Measurements from ENCODE around the gene CAB39. TPM values are rescaled to one million over a fixed set of nuclear protein-coding genes. Genes with fewer than 3 reads are reported as not detected.

Gene CAB39
- polyA plus RNA-seq, 1 of the 3 experiments (the other 2 are of a cell fraction) = 15.7 TPM

GRCh38 chr2:230749111-230749510 is 36.5 kb downstream of the CAB39 start (continued):
- TF ChIP-seq, protein P1, sequence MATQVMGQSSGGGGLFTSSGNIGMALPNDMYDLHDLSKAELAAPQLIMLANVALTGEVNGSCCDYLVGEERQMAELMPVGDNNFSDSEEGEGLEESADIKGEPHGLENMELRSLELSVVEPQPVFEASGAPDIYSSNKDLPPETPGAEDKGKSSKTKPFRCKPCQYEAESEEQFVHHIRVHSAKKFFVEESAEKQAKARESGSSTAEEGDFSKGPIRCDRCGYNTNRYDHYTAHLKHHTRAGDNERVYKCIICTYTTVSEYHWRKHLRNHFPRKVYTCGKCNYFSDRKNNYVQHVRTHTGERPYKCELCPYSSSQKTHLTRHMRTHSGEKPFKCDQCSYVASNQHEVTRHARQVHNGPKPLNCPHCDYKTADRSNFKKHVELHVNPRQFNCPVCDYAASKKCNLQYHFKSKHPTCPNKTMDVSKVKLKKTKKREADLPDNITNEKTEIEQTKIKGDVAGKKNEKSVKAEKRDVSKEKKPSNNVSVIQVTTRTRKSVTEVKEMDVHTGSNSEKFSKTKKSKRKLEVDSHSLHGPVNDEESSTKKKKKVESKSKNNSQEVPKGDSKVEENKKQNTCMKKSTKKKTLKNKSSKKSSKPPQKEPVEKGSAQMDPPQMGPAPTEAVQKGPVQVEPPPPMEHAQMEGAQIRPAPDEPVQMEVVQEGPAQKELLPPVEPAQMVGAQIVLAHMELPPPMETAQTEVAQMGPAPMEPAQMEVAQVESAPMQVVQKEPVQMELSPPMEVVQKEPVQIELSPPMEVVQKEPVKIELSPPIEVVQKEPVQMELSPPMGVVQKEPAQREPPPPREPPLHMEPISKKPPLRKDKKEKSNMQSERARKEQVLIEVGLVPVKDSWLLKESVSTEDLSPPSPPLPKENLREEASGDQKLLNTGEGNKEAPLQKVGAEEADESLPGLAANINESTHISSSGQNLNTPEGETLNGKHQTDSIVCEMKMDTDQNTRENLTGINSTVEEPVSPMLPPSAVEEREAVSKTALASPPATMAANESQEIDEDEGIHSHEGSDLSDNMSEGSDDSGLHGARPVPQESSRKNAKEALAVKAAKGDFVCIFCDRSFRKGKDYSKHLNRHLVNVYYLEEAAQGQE (IDR thresholded peaks at IDR 0.05; ENCODE audit: low read depth, low read length) = no peak
- TF ChIP-seq CHD2 (IDR thresholded peaks at IDR 0.05; ENCODE audit: low read length, partially characterized antibody) (no peak), RAD21 (IDR thresholded peaks at IDR 0.05; ENCODE audit: low read length) (no peak)

DNA sequence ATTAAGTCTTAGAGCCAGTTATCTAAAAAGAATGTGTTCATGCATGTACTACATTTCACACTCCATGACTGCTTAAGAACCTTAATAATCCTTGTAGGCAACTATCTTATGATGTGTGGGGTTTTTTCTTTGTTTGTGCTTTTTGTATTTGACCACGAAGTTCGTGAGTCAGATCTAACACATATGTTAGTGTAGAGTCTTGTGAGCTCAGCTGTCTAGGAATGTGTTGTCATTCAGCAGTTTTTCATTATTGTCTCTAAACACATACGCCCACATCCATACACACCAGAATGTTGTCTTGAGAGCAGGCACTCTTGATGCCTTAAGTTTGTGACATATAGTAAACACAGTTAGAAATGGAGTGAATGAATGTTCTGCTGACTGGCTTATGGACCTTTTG is 38.4 kb downstream of the CAB39 start:
- peaks cover 19% of the 10 kb centered on the region for H4K20me1 ChIP-seq (ENCODE audit: insufficient read depth)
- POLR2A ChIA-PET = no interaction called here
- no peaks in the 10 kb centered on the region for H3K9me3 ChIP-seq
- H3K9me2 ChIP-seq = no peaks in the 10 kb centered on the region
- CTCF ChIA-PET = no interaction called here
- TF ChIP-seq TCF12 (IDR thresholded peaks at IDR 0.05) = no peak
- no peak for TF ChIP-seq USF2 (IDR thresholded peaks at IDR 0.05; ENCODE audit: borderline replicate concordance, low read depth, low read length)
- TF ChIP-seq SIN3A (IDR thresholded peaks at IDR 0.05; ENCODE audit: borderline replicate concordance, low read depth, low read length) = no peak
- TF ChIP-seq RXRA (IDR thresholded peaks at IDR 0.05; ENCODE audit: borderline replicate concordance, low read depth) = no peak
- TF ChIP-seq MEF2A (IDR thresholded peaks at IDR 0.05; ENCODE audit: borderline replicate concordance, low read depth) = no peak
- TF ChIP-seq ELF1 (IDR thresholded peaks at IDR 0.05) = no peak
- TF ChIP-seq, protein P2, sequence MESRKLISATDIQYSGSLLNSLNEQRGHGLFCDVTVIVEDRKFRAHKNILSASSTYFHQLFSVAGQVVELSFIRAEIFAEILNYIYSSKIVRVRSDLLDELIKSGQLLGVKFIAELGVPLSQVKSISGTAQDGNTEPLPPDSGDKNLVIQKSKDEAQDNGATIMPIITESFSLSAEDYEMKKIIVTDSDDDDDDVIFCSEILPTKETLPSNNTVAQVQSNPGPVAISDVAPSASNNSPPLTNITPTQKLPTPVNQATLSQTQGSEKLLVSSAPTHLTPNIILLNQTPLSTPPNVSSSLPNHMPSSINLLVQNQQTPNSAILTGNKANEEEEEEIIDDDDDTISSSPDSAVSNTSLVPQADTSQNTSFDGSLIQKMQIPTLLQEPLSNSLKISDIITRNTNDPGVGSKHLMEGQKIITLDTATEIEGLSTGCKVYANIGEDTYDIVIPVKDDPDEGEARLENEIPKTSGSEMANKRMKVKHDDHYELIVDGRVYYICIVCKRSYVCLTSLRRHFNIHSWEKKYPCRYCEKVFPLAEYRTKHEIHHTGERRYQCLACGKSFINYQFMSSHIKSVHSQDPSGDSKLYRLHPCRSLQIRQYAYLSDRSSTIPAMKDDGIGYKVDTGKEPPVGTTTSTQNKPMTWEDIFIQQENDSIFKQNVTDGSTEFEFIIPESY (IDR thresholded peaks at IDR 0.05; ENCODE audit: borderline replicate concordance, low read depth) = no peak
- TF ChIP-seq USF1 (IDR thresholded peaks at IDR 0.05; ENCODE audit: borderline replicate concordance, low read depth) = no peak
- H3K27ac ChIP-seq (ENCODE audit: low read depth in 2 of 2, low read length in 1 of 2) = no peak overlapping the region
- H3K4me3 ChIP-seq (ENCODE audit: low read depth in 2 of 2, low read length in 1 of 2) = no peak overlapping the region
- H3F3A ChIP-seq (replicated peaks; ENCODE audit: insufficient read depth) = no peaks in the 10 kb centered on the region
- no peak overlapping the region for H3K4me2 ChIP-seq
- no peaks in the 10 kb centered on the region for H3K27me3 ChIP-seq (ENCODE audit: insufficient read depth)
- 85% methylated on average over 3 of the region's 3 CpGs for WGBS (ENCODE audit: low lambda C conversion rate)
- H3K9ac ChIP-seq = no peak overlapping the region
- H3K4me1 ChIP-seq (ENCODE audit: control insufficient read depth in 1 of 2, insufficient read depth in 2 of 2, low read depth in 1 of 2, low read length in 1 of 2) = no peaks in the 10 kb centered on the region; a peak in 1 of 4 replicates
- peaks cover under 1 to 19% of the 10 kb centered on the region in 2 experiments for H3K36me3 ChIP-seq (replicated peaks in 1 of 2; ENCODE audit: control insufficient read depth in 1 of 2, insufficient read depth in 2 of 2, low read length in 1 of 2)
- H3K79me2 ChIP-seq (ENCODE audit: insufficient read depth) = peaks cover 91% of the 10 kb centered on the region
- no peak overlapping the region for H2AFZ ChIP-seq (ENCODE audit: low read depth)
- no peak for DNase-seq

All from SK-N-SH (cell line).